HG03280 (cell line): ENCODE measurements around the gene FAM181B.
A peak's percentile ranks its signal among the peaks of the same experiment; 100 is the strongest.

Source experiments
- ATAC-seq: cut with Tn5 transposase; IDR thresholded peaks from one replicate; pipeline ENCODE4 v1.9.1; 2021; ENCODE audit warnings: mild to moderate bottlenecking, moderate library complexity; ENCODE audit not compliant: unreplicated experiment

Gene FAM181B

GRCh38 chr11:82733444-82734119, at the start of gene FAM181B:
TSS of gene FAM181B (minus strand) at chr11:82733864. CDS start at chr11:82733729, 135 bp downstream.
- ATAC-seq = no peak

- ATAC-seq = no peak
Observed at GRCh38 chr11:82782825-82783374, 49.2 kb upstream of the FAM181B start.

GRCh38 chr11:82778776-82779175, 45.1 kb upstream of the FAM181B start:
- ATAC-seq = no peak

GRCh38 chr11:82776377-82776776, 42.7 kb upstream of the FAM181B start:
- ATAC-seq = no peak

GRCh38 chr11:82775736-82776346, 42.2 kb upstream of the FAM181B start:
- ATAC-seq = peak; percentile 99

GRCh38 chr11:82775218-82775617, 41.6 kb upstream of the FAM181B start:
- ATAC-seq = no peak

GRCh38 chr11:82771781-82772180, 38.1 kb upstream of the FAM181B start:
- no peak for ATAC-seq

- no peak for ATAC-seq
Observed at GRCh38 chr11:82767123-82767522, 33.5 kb upstream of the FAM181B start.

- ATAC-seq = no peak
Observed at GRCh38 chr11:82765466-82766034, 31.9 kb upstream of the FAM181B start.

GRCh38 chr11:82763167-82763566, 29.5 kb upstream of the FAM181B start:
- no peak for ATAC-seq

- ATAC-seq = no peak
Observed at GRCh38 chr11:82759649-82760048, 26.0 kb upstream of the FAM181B start.

- no peak for ATAC-seq
Observed at GRCh38 chr11:82757660-82758357, 24.1 kb upstream of the FAM181B start.

GRCh38 chr11:82756765-82757639, 23.3 kb upstream of the FAM181B start:
- ATAC-seq = no peak

GRCh38 chr11:82754410-82754809, 20.7 kb upstream of the FAM181B start:
- no peak for ATAC-seq

GRCh38 chr11:82753921-82754320, 20.3 kb upstream of the FAM181B start:
- ATAC-seq = no peak

GRCh38 chr11:82752801-82753200, 19.1 kb upstream of the FAM181B start:
- no peak for ATAC-seq

- no peak for ATAC-seq
Observed at GRCh38 chr11:82750643-82751139, 17.0 kb upstream of the FAM181B start.

GRCh38 chr11:82747471-82747870, 13.8 kb upstream of the FAM181B start:
- no peak for ATAC-seq

GRCh38 chr11:82738091-82738490, 4.4 kb upstream of the FAM181B start:
- no peak for ATAC-seq

- no peak for ATAC-seq
Observed at GRCh38 chr11:82734120-82734479, 436 bp upstream of the FAM181B start.
